ENCODE data around the gene TRIM71. TPM values are rescaled to one million over a fixed set of nuclear protein-coding genes. Genes with fewer than 3 reads are reported as not detected.

Gene TRIM71
- total RNA-seq, 2 donors from 2014 or later, result not detected

GRCh38 chr3:32859604-32860237, 41.9 kb downstream of the TRIM71 start:
- no peak for DNase-seq (ENCODE audit: low spot score)
- intact Hi-C loops (cut with DNase I), result no loop called here

- no peak for DNase-seq (ENCODE audit: low spot score)
- intact Hi-C loops (cut with DNase I), result no loop called here
These were observed 42.7 kb downstream of the TRIM71 start for GRCh38 chr3:32860499-32860898.

- intact Hi-C loops (cut with DNase I), result no loop called here
- DNase-seq (ENCODE audit: low spot score), result no peak
These were observed 43.9 kb downstream of the TRIM71 start for GRCh38 chr3:32861681-32862080.

GRCh38 chr3:32862247-32862935, 44.6 kb downstream of the TRIM71 start:
- no peak for DNase-seq (ENCODE audit: low spot score)
- intact Hi-C loops (cut with DNase I), result no loop called here

GRCh38 chr3:32862936-32863487, 45.2 kb downstream of the TRIM71 start:
- DNase-seq (ENCODE audit: low spot score), result no peak
- intact Hi-C loops (cut with DNase I), result no loop called here

- intact Hi-C loops (cut with DNase I), result no loop called here
- DNase-seq (ENCODE audit: low spot score), result no peak
These were observed 47.6 kb downstream of the TRIM71 start for GRCh38 chr3:32865383-32865782.

GRCh38 chr3:32866533-32866932, 48.7 kb downstream of the TRIM71 start:
- DNase-seq (ENCODE audit: low spot score), result no peak
- intact Hi-C loops (cut with DNase I), result loop anchor here in 1 of 2 donors (2.0 kb wide), 1 partner anchor 54 kb away; no protein-coding TSS in a partner anchor

- intact Hi-C loops (cut with DNase I), result loop anchor here in 1 of 2 donors (2.0 kb wide), 1 partner anchor 55 kb away; no protein-coding TSS in a partner anchor
- DNase-seq (ENCODE audit: low spot score), result no peak
These were observed 50.2 kb downstream of the TRIM71 start for GRCh38 chr3:32867954-32868353.

GRCh38 chr3:32868719-32869512, 51.1 kb downstream of the TRIM71 start:
- intact Hi-C loops (cut with DNase I), result no loop called here
- no peak for DNase-seq (ENCODE audit: low spot score)

- intact Hi-C loops (cut with DNase I), result no loop called here
- no peak for DNase-seq (ENCODE audit: low spot score)
These were observed 51.8 kb downstream of the TRIM71 start for GRCh38 chr3:32869513-32870047.

GRCh38 chr3:32870373-32871095, 52.7 kb downstream of the TRIM71 start:
- intact Hi-C loops (cut with DNase I), result no loop called here
- no peak for DNase-seq (ENCODE audit: low spot score)

- DNase-seq (ENCODE audit: low spot score), result no peak
- intact Hi-C loops (cut with DNase I), result no loop called here
These were observed 53.5 kb downstream of the TRIM71 start for GRCh38 chr3:32871273-32871672.

- intact Hi-C loops (cut with DNase I), result no loop called here
- DNase-seq (ENCODE audit: low spot score), result no peak
These were observed 54.9 kb downstream of the TRIM71 start for GRCh38 chr3:32872487-32873382.

GRCh38 chr3:32873531-32874130, 55.8 kb downstream of the TRIM71 start:
- no peak for DNase-seq (ENCODE audit: low spot score)
- intact Hi-C loops (cut with DNase I), result loop anchor here in 1 of 2 donors (2.0 kb wide), 1 partner anchor 33 kb away; no protein-coding TSS in a partner anchor

- intact Hi-C loops (cut with DNase I), result no loop called here
- DNase-seq (ENCODE audit: low spot score), result no peak
These were observed 59.1 kb downstream of the TRIM71 start for GRCh38 chr3:32876920-32877319.

- DNase-seq (ENCODE audit: low spot score), result no peak
- intact Hi-C loops (cut with DNase I), result no loop called here
These were observed 59.8 kb downstream of the TRIM71 start for GRCh38 chr3:32877598-32877997.

GRCh38 chr3:32880225-32880624, 62.4 kb downstream of the TRIM71 start:
- DNase-seq (ENCODE audit: low spot score), result no peak
- intact Hi-C loops (cut with DNase I), result no loop called here

- intact Hi-C loops (cut with DNase I), result no loop called here
- DNase-seq (ENCODE audit: low spot score), result no peak
These were observed 63.8 kb downstream of the TRIM71 start for GRCh38 chr3:32881624-32882023.

All from posterior vena cava (tissue), 2 donors.